Measurements from ENCODE around the gene CPSF4L.

CPSF4L gene

DNA sequence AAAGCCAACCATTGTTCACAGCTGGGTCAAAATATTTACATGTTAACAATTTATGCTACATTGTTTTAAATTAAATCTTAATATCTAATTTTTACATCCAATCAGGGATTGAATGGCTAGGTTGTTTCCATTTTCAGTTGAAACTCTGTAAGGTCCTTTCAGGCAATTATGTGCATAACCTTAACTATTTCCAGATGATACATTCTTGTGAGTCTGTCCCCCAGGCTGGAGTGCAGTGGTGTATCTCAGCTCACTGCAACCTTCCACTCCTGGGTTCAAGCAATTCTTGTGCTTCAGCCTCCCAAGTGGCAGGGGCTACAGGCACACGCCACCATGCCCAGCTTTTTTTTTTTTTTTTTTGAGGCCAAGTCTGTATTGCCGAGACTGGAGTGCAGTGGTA, 39.7 kb upstream of the CPSF4L start:
- Histone ChIP-seq H3K4me3 (ENCODE audit: low read length) (no peak overlapping the region), H3K4me2 (ENCODE audit: low read length) (no peak overlapping the region), H3K9ac (ENCODE audit: low read depth, low read length) (no peak overlapping the region), H3K9me3 (replicated peaks; ENCODE audit: low read length) (no peaks in the 10 kb centered on the region), H3K4me1 (ENCODE audit: control insufficient read depth, insufficient read depth, low read length) (peaks cover 58% of the 10 kb centered on the region), H3K36me3 (ENCODE audit: insufficient read depth, low read length) (peaks cover 4% of the 10 kb centered on the region), H3K27me3 (ENCODE audit: control insufficient read depth, insufficient read depth, low read length) (no peaks in the 10 kb centered on the region)

DNA sequence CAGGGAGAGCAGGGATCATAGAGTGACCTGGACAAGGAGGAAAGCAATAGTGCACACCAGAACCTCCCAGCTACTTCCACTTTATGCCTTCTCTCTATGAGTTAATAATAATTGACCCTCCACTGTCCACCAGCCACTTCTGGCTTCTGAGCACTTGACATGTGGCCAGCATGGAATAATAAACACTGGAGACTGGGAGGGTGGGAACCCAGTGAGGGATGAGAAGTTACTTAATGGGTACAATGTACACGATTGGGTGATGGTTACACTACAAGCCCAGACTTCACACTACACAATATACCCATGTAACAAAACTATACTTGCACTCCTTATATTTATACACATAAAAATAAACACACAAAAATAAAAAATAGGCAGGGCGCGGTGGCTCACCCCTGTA, 38.7 kb upstream of the CPSF4L start:
- Histone ChIP-seq H3K4me3 (ENCODE audit: low read length) (no peak overlapping the region), H3K9me3 (replicated peaks; ENCODE audit: low read length) (no peaks in the 10 kb centered on the region), H3K27me3 (ENCODE audit: control insufficient read depth, insufficient read depth, low read length) (no peaks in the 10 kb centered on the region), H3K4me2 (ENCODE audit: low read length) (no peak overlapping the region), H3K4me1 (ENCODE audit: control insufficient read depth, insufficient read depth, low read length) (peaks cover 48% of the 10 kb centered on the region), H3K9ac (ENCODE audit: low read depth, low read length) (no peak overlapping the region), H3K36me3 (ENCODE audit: insufficient read depth, low read length) (no peaks in the 10 kb centered on the region)

DNA sequence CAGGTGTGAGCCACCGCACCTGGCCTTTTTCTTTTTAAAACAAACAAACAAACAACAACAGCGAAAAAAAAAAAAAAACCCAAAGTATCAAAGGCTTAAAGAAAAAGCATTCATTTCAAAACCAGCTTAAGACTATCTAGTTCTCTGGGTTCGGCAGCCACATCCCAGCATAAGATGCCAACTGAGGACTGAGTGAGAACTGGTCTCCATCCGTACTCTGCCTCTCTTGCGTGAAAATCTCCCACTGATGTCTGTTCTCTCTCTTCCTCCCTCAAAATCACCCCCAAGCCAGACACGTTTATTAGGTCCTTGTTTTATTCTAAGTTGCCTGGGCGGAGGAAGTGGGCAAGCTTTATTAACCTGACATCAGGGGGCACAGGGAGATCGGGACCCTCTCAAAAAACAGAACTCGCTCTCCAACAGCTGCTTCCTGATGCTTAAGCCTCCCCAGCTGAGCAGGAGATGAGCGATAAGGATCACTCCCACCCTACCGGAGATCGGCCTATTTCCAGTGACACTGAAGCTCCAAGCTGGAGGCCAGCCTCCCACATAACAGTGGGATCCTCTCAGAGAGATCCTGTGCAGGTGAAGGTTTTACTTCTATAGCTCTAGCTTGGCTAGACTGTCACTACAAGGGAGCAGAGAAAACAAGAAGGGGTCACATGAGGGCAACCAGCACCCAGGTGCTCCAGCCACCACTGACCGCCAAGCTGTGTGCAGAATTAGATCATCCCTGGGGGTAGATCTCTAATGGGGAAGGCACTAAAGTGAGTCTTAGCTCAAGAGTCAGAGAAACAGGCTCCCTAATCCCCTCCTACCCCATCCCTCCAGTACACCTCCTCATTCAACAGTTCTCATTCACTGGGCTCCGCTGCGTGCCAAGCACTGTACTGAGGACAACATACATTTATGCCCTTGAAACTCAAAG, 36.5 kb upstream of the CPSF4L start:
- Histone ChIP-seq H3K27me3 (ENCODE audit: control insufficient read depth, insufficient read depth, low read length) (no peaks in the 10 kb centered on the region), H3K9ac (ENCODE audit: low read depth, low read length) (no peak overlapping the region), H3K4me2 (ENCODE audit: low read length) (peak overlapping the region; percentile 26), H3K4me3 (ENCODE audit: low read length) (no peak overlapping the region), H3K36me3 (ENCODE audit: insufficient read depth, low read length) (no peaks in the 10 kb centered on the region), H3K4me1 (ENCODE audit: control insufficient read depth, insufficient read depth, low read length) (peaks cover 39% of the 10 kb centered on the region), H3K9me3 (replicated peaks; ENCODE audit: low read length) (no peaks in the 10 kb centered on the region)

GRCh38 chr17:73293480-73293911, 31.8 kb upstream of the CPSF4L start:
- Histone ChIP-seq H3K9me3 (replicated peaks; ENCODE audit: low read length) (no peaks in the 10 kb centered on the region), H3K4me2 (ENCODE audit: low read length) (peak overlapping the region; percentile 40), H3K27me3 (ENCODE audit: control insufficient read depth, insufficient read depth, low read length) (no peaks in the 10 kb centered on the region), H3K4me1 (ENCODE audit: control insufficient read depth, insufficient read depth, low read length) (peaks cover 67% of the 10 kb centered on the region), H3K4me3 (ENCODE audit: low read length) (no peak overlapping the region), H3K9ac (ENCODE audit: low read depth, low read length) (peak overlapping the region; percentile 4), H3K36me3 (ENCODE audit: insufficient read depth, low read length) (peaks cover 3% of the 10 kb centered on the region)

DNA sequence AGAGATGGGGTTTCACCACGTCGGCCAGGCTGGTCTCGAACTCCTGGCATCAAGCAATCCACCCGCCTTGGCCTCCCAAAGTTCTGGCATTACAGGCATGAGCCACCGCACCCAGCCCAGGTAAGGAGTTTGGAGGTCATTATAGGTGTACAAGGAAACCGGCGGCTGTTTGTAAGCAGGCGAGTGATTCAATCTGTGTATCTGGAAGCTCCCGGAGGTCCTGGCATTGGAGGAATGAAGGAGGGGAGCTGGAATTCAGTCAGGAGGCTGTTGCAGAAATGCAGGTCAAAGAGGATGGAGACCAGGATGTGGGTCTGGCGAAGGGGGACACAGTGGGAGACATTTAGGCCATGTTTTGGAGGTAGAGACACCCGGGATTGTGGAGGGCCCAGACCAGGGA, 31.4 kb upstream of the CPSF4L start:
- Histone ChIP-seq H3K9ac (ENCODE audit: low read depth, low read length) (peak overlapping the region; percentile 4), H3K9me3 (replicated peaks; ENCODE audit: low read length) (no peaks in the 10 kb centered on the region), H3K4me2 (ENCODE audit: low read length) (peak overlapping the region; percentile 40), H3K4me3 (ENCODE audit: low read length) (no peak overlapping the region), H3K36me3 (ENCODE audit: insufficient read depth, low read length) (peaks cover 3% of the 10 kb centered on the region), H3K27me3 (ENCODE audit: control insufficient read depth, insufficient read depth, low read length) (no peaks in the 10 kb centered on the region), H3K4me1 (ENCODE audit: control insufficient read depth, insufficient read depth, low read length) (peaks cover 67% of the 10 kb centered on the region)

DNA sequence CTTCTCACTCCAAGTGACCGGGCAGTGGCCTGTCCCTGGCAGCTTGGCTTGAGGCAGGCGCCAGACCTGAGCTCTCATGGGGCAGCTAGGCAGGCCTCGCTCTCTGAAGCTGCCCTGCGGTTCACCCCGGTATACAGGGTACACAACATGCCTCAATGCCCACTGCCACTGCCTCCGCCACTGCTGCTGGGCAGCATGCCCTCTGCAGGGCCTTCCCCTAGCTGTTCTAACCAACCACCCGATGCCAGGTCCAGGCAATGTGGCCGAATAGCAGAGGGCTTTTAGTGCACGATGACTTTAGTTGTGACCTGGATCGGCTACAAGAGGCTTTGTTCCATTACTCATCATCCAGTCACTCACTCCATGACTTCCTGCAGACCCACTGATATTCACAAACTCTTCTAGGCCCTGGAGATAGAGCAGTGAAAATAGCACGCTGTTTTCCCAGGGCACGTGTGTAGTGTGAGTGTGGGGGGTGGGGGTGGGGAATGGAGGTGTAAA, 30.4 kb upstream of the CPSF4L start:
- H3K9ac ChIP-seq (ENCODE audit: low read depth, low read length), result peak overlapping the region; percentile 87
- peak overlapping the region; percentile 88 for H3K4me2 ChIP-seq (ENCODE audit: low read length)
- H3K4me1 ChIP-seq (ENCODE audit: control insufficient read depth, insufficient read depth, low read length), result peaks cover 74% of the 10 kb centered on the region
- no peaks in the 10 kb centered on the region for H3K9me3 ChIP-seq (replicated peaks; ENCODE audit: low read length)
- peaks cover 3% of the 10 kb centered on the region for H3K36me3 ChIP-seq (ENCODE audit: insufficient read depth, low read length)
- peak overlapping the region; percentile 62 for H3K4me3 ChIP-seq (ENCODE audit: low read length)
- no peaks in the 10 kb centered on the region for H3K27me3 ChIP-seq (ENCODE audit: control insufficient read depth, insufficient read depth, low read length)

GRCh38 chr17:73291260-73291801, 29.7 kb upstream of the CPSF4L start:
- H3K4me3 ChIP-seq (ENCODE audit: low read length), result peak overlapping the region; percentile 62
- H3K9me3 ChIP-seq (replicated peaks; ENCODE audit: low read length), result no peaks in the 10 kb centered on the region
- H3K4me1 ChIP-seq (ENCODE audit: control insufficient read depth, insufficient read depth, low read length), result peaks cover 81% of the 10 kb centered on the region
- H3K9ac ChIP-seq (ENCODE audit: low read depth, low read length), result peak overlapping the region; percentile 87
- H3K36me3 ChIP-seq (ENCODE audit: insufficient read depth, low read length), result peaks cover 5% of the 10 kb centered on the region
- peak overlapping the region; percentile 88 for H3K4me2 ChIP-seq (ENCODE audit: low read length)
- no peaks in the 10 kb centered on the region for H3K27me3 ChIP-seq (ENCODE audit: control insufficient read depth, insufficient read depth, low read length)

- peak overlapping the region; percentile 14 for H3K4me3 ChIP-seq (ENCODE audit: low read length)
- peak overlapping the region; percentile 88 for H3K4me2 ChIP-seq (ENCODE audit: low read length)
- no peaks in the 10 kb centered on the region for H3K27me3 ChIP-seq (ENCODE audit: control insufficient read depth, insufficient read depth, low read length)
- no peaks in the 10 kb centered on the region for H3K9me3 ChIP-seq (replicated peaks; ENCODE audit: low read length)
- H3K9ac ChIP-seq (ENCODE audit: low read depth, low read length), result peak overlapping the region; percentile 8
- peaks cover 85% of the 10 kb centered on the region for H3K4me1 ChIP-seq (ENCODE audit: control insufficient read depth, insufficient read depth, low read length)
- H3K36me3 ChIP-seq (ENCODE audit: insufficient read depth, low read length), result peaks cover 12% of the 10 kb centered on the region
These were observed 28.9 kb upstream of the CPSF4L start for GRCh38 chr17:73290399-73291259.

GRCh38 chr17:73289549-73290254, 28.0 kb upstream of the CPSF4L start:
- Histone ChIP-seq H3K9me3 (replicated peaks; ENCODE audit: low read length) (no peaks in the 10 kb centered on the region), H3K4me1 (ENCODE audit: control insufficient read depth, insufficient read depth, low read length) (peaks cover 85% of the 10 kb centered on the region), H3K36me3 (ENCODE audit: insufficient read depth, low read length) (peaks cover 21% of the 10 kb centered on the region)

GRCh38 chr17:73288534-73289302, 27.0 kb upstream of the CPSF4L start:
- Histone ChIP-seq H3K9me3 (replicated peaks; ENCODE audit: low read length) (no peaks in the 10 kb centered on the region), H3K4me1 (ENCODE audit: control insufficient read depth, insufficient read depth, low read length) (peaks cover 77% of the 10 kb centered on the region), H3K36me3 (ENCODE audit: insufficient read depth, low read length) (peaks cover 29% of the 10 kb centered on the region), H3K27me3 (ENCODE audit: control insufficient read depth, insufficient read depth, low read length) (no peaks in the 10 kb centered on the region), H3K9ac (ENCODE audit: low read depth, low read length) (peak overlapping the region; percentile 20), H3K4me2 (ENCODE audit: low read length) (peak overlapping the region; percentile 6), H3K4me3 (ENCODE audit: low read length) (no peak overlapping the region)

More at GRCh38 chr17:73289549-73290254, 28.0 kb upstream of the CPSF4L start:
- peak overlapping the region; percentile 17 for H3K4me3 ChIP-seq (ENCODE audit: low read length)
- H3K4me2 ChIP-seq (ENCODE audit: low read length), result peak overlapping the region; percentile 88
- peak overlapping the region; percentile 26 for H3K9ac ChIP-seq (ENCODE audit: low read depth, low read length)
- no peaks in the 10 kb centered on the region for H3K27me3 ChIP-seq (ENCODE audit: control insufficient read depth, insufficient read depth, low read length)
